H1 (cell line): ENCODE measurements around the gene ITGB7. TPM values are rescaled to one million over a fixed set of nuclear protein-coding genes. Genes with fewer than 3 reads are reported as not detected.

Experiments
- CTCF ChIA-PET: fragments of 300-600 bp; sonication (Branson Sonifier 250); formaldehyde crosslinking; loops from one replicate; lab custom pipeline; 2021; ENCODE audit not compliant: partially characterized antibody; lab: Charles Lee
- POLR2A ChIA-PET: fragments of 300-600 bp; sonication (Branson Sonifier 250); formaldehyde crosslinking; loops from one replicate; lab custom pipeline; 2021; ENCODE audit warnings: inconsistent platforms; ENCODE audit not compliant: partially characterized antibody; lab: Charles Lee
- DNase-seq, 2 experiments: peaks; one replicate each; pipeline versions ENCODE4 v3.0.0 to v3.0.0-alpha.2; 2010 to 2022; ENCODE audit warnings: low spot score in 2 of 2, low read depth in 1 of 2, mixed read lengths in 1 of 2
- FAIRE-seq: peaks from 2 replicates; lab custom pipeline; 2011; peaks lifted over from hg19 to GRCh38; lab: Jason Lieb, UNC
- H2AFZ ChIP-seq: 2 replicates; pipeline ENCODE4 v1.8.1; 2012; ENCODE audit warnings: low read length, inconsistent platforms
- H2AK5ac ChIP-seq: 2 replicates; pipeline ENCODE4 v1.6.1; 2013; ENCODE audit warnings: low read depth, low read length
- H2BK120ac ChIP-seq: replicated peaks from 2 replicates; pipeline ENCODE3; 2013; ENCODE audit warnings: low read depth, low read length, inconsistent platforms
- H2BK12ac ChIP-seq: 2 replicates; pipeline ENCODE4 v1.6.1; 2013; ENCODE audit warnings: low read depth, low read length
- H2BK15ac ChIP-seq: 2 replicates; pipeline ENCODE4 v1.6.1; 2013; ENCODE audit warnings: low read length
- H2BK20ac ChIP-seq: 2 replicates; pipeline ENCODE4 v1.6.1; 2013; ENCODE audit warnings: low read length
- H2BK5ac ChIP-seq: 2 replicates; pipeline ENCODE4 v1.6.1; 2013; ENCODE audit warnings: low read depth, low read length
- H3K14ac ChIP-seq: 2 replicates; pipeline ENCODE4 v1.6.1; 2013; ENCODE audit warnings: inconsistent platforms; ENCODE audit not compliant: insufficient read length
- H3K18ac ChIP-seq: 2 replicates; pipeline ENCODE4 v1.6.1; 2013; ENCODE audit warnings: low read length; ENCODE audit errors: extremely low read depth
- H3K23ac ChIP-seq: 2 replicates; pipeline ENCODE4 v1.6.1; 2013; ENCODE audit warnings: inconsistent platforms; ENCODE audit not compliant: insufficient read length
- H3K23me2 ChIP-seq: 2 replicates; pipeline ENCODE4 v1.6.1; 2013; ENCODE audit warnings: low read depth, low read length
- H3K27ac ChIP-seq: 2 replicates; pipeline ENCODE4 v1.6.1; 2011; ENCODE audit warnings: low read depth, low read length, inconsistent platforms
- H3K27me3 ChIP-seq, 4 experiments: replicated peaks in 1 of 4; 1 replicate in 1 of 4; 2 replicates in 3 of 4; pipeline versions ENCODE4 v1.6.1 to v1.8.1; 2011 to 2013; ENCODE audit warnings: low read length in 3 of 4, mild to moderate bottlenecking in 3 of 4, inconsistent platforms in 2 of 4, mixed read lengths in 2 of 4, moderate library complexity in 1 of 4; ENCODE audit not compliant: control insufficient read depth in 3 of 4, insufficient read depth in 3 of 4; ENCODE audit errors: extremely low read depth in 1 of 4
- H3K36me3 ChIP-seq, 4 experiments: 2 replicates each; pipeline versions ENCODE4 v1.6.1 to v1.8.1; 2011 to 2013; ENCODE audit warnings: mild to moderate bottlenecking in 4 of 4, low read length in 3 of 4, moderate library complexity in 2 of 4, control low read depth in 1 of 4, inconsistent platforms in 1 of 4; ENCODE audit not compliant: insufficient read depth in 4 of 4, control insufficient read depth in 2 of 4
- H3K4ac ChIP-seq: replicated peaks from 2 replicates; pipeline ENCODE3; 2013; ENCODE audit warnings: low read length, low read depth, mixed read lengths, inconsistent platforms; ENCODE audit not compliant: insufficient read length
- H3K4me1 ChIP-seq, 4 experiments: replicated peaks in 1 of 4; 1 replicate in 1 of 4; 2 replicates in 3 of 4; pipeline versions ENCODE4 v1.6.1 to v1.8.1; 2011 to 2013; ENCODE audit warnings: low read length in 3 of 4, inconsistent platforms in 2 of 4, mixed read lengths in 1 of 4; ENCODE audit not compliant: insufficient read depth in 4 of 4, control insufficient read depth in 3 of 4
- H3K4me2 ChIP-seq, 2 experiments: 2 replicates each; pipeline versions ENCODE4 v1.6.1 to v1.8.1; 2011 to 2013; ENCODE audit warnings: low read depth in 2 of 2, low read length in 2 of 2, control low read depth in 1 of 2, inconsistent platforms in 1 of 2, mild to moderate bottlenecking in 1 of 2; ENCODE audit not compliant: insufficient read depth in 1 of 2
- H3K4me3 ChIP-seq, 4 experiments: fragments of 200-600, 300-600 bp in 1 of 4; sonication (generic), shearing (Covaris generic), sonication (Bioruptor Twin) in 1 of 4; 2 replicates each; pipeline versions ENCODE4 v1.5.1 to v1.8.1; 2011 to 2016; ENCODE audit warnings: low read length in 4 of 4, low read depth in 3 of 4, control low read depth in 2 of 4, inconsistent platforms in 2 of 4, mild to moderate bottlenecking in 2 of 4, mixed read lengths in 1 of 4, moderate library complexity in 1 of 4; ENCODE audit not compliant: insufficient read depth in 2 of 4; ENCODE audit errors: extremely low read depth in 1 of 4
- H3K56ac ChIP-seq: replicated peaks from 2 replicates; pipeline ENCODE3; 2013; ENCODE audit warnings: low read depth, mild to moderate bottlenecking, mixed read lengths, low read length, inconsistent platforms; ENCODE audit not compliant: insufficient read length
- H3K79me1 ChIP-seq: 2 replicates; pipeline ENCODE4 v1.6.1; 2013; ENCODE audit warnings: low read depth, low read length, control low read depth
- H3K79me2 ChIP-seq, 2 experiments: 2 replicates each; pipeline versions ENCODE4 v1.6.1 to v1.8.1; 2012 to 2013; ENCODE audit warnings: low read length in 2 of 2, mild to moderate bottlenecking in 2 of 2, inconsistent platforms in 1 of 2; ENCODE audit not compliant: insufficient read depth in 2 of 2, control insufficient read depth in 1 of 2
- H3K9ac ChIP-seq, 4 experiments: replicated peaks in 1 of 4; 1 replicate in 1 of 4; 2 replicates in 3 of 4; pipeline versions ENCODE4 v1.6.1 to v1.8.1; 2011 to 2013; ENCODE audit warnings: low read depth in 3 of 4, low read length in 3 of 4, control low read depth in 2 of 4, mild to moderate bottlenecking in 2 of 4, moderate library complexity in 2 of 4, inconsistent platforms in 1 of 4; ENCODE audit errors: extremely low read depth in 1 of 4
- H3K9me3 ChIP-seq, 2 experiments: 2 replicates each; pipeline versions ENCODE4 v1.6.1 to v1.8.1; 2012 to 2013; ENCODE audit warnings: mild to moderate bottlenecking in 2 of 2, moderate library complexity in 2 of 2, control low read depth in 1 of 2, inconsistent platforms in 1 of 2, low read depth in 1 of 2, low read length in 1 of 2, mixed read lengths in 1 of 2; ENCODE audit not compliant: insufficient read depth in 2 of 2
- H4K20me1 ChIP-seq, 2 experiments: replicated peaks in 1 of 2; 2 replicates each; pipeline versions ENCODE3 to v1.8.1; 2011 to 2013; ENCODE audit warnings: inconsistent platforms in 2 of 2, low read length in 2 of 2, mild to moderate bottlenecking in 1 of 2; ENCODE audit not compliant: insufficient read depth in 2 of 2, control insufficient read depth in 1 of 2
- H4K5ac ChIP-seq: 2 replicates; pipeline ENCODE4 v1.6.1; 2013; ENCODE audit warnings: low read length, low read depth, mixed read lengths, inconsistent platforms; ENCODE audit not compliant: insufficient read length
- H4K8ac ChIP-seq: 2 replicates; pipeline ENCODE4 v1.8.0; 2013; ENCODE audit warnings: mild to moderate bottlenecking, moderate library complexity, low read length, inconsistent platforms; ENCODE audit not compliant: insufficient read depth; ENCODE audit errors: extremely low read depth
- H4K91ac ChIP-seq: replicated peaks from 2 replicates; pipeline ENCODE3; 2013; ENCODE audit warnings: low read length, mixed read lengths, inconsistent platforms; ENCODE audit not compliant: insufficient read length
- ASH2L ChIP-seq: fragments of 200-600, 300-600 bp; sonication (generic); IDR thresholded peaks from one replicate; pipeline ENCODE4 v1.7.1; 2017; ENCODE audit warnings: low read length
- CHD2 ChIP-seq: IDR thresholded peaks from 2 replicates; pipeline ENCODE4 v1.6.1; 2012; ENCODE audit warnings: low read length, improper control_type of control experiment
- EP300 ChIP-seq, 2 experiments: IDR thresholded peaks; 1 replicate in 1 of 2; 2 replicates in 1 of 2; pipeline ENCODE4 v1.6.1; 2011 to 2012; ENCODE audit warnings: low read depth in 2 of 2, low read length in 2 of 2, mild to moderate bottlenecking in 2 of 2, borderline replicate concordance in 1 of 2, inconsistent platforms in 1 of 2, moderate library complexity in 1 of 2
- FOSL1 ChIP-seq: IDR thresholded peaks from 2 replicates; pipeline ENCODE4 v1.6.1; 2011; ENCODE audit warnings: mild to moderate bottlenecking, low read depth, low read length, moderate library complexity; ENCODE audit not compliant: insufficient read depth
- JUN ChIP-seq: IDR thresholded peaks from 2 replicates; pipeline ENCODE4 v1.6.1; 2011; ENCODE audit warnings: low read depth, mild to moderate bottlenecking, improper control_type of control experiment, low read length
- KDM1A ChIP-seq: fragments of 200-600, 300-600 bp; sonication (generic); IDR thresholded peaks from 2 replicates; pipeline ENCODE4 v1.7.1; 2016; ENCODE audit warnings: mild to moderate bottlenecking, low read length, borderline replicate concordance
- NRF1 ChIP-seq: IDR thresholded peaks from 2 replicates; pipeline ENCODE4 v1.6.1; 2011; ENCODE audit warnings: mild to moderate bottlenecking, low read depth, low read length, improper control_type of control experiment
- POU5F1 ChIP-seq: IDR thresholded peaks from 2 replicates; pipeline ENCODE4 v1.6.1; 2011; ENCODE audit warnings: low read depth, mild to moderate bottlenecking, low read length, moderate library complexity
- RFX5 ChIP-seq: IDR thresholded peaks from 2 replicates; pipeline ENCODE4 v1.6.1; 2011; ENCODE audit warnings: low read depth, low read length, improper control_type of control experiment, borderline replicate concordance
- RXRA ChIP-seq: IDR thresholded peaks from 2 replicates; pipeline ENCODE4 v1.6.1; 2011; ENCODE audit warnings: low read depth, mild to moderate bottlenecking, low read length, moderate library complexity; ENCODE audit not compliant: insufficient read depth
- SIX5 ChIP-seq: IDR thresholded peaks from 2 replicates; pipeline ENCODE4 v1.6.1; 2011; ENCODE audit warnings: mild to moderate bottlenecking, low read depth, low read length
- SP2 ChIP-seq: IDR thresholded peaks from 2 replicates; pipeline ENCODE4 v1.6.1; 2012; ENCODE audit warnings: mild to moderate bottlenecking, low read length, inconsistent platforms
- TAF1 ChIP-seq: IDR thresholded peaks from 2 replicates; pipeline ENCODE4 v1.6.1; 2011; ENCODE audit warnings: mild to moderate bottlenecking, low read depth, low read length
- TAF7 ChIP-seq: optimal IDR thresholded peaks from 2 replicates; pipeline ENCODE3; 2011; ENCODE audit warnings: low read depth, mild to moderate bottlenecking, inconsistent platforms, low read length, moderate library complexity, borderline replicate concordance
- TBP ChIP-seq: IDR thresholded peaks from 2 replicates; pipeline ENCODE4 v1.6.1; 2011; ENCODE audit warnings: low read depth, low read length, improper control_type of control experiment
- WGBS, 2 experiments: shearing (Covaris generic) in 1 of 2; methylation state at CpG; one replicate each; pipeline versions ENCODE4 v1.1.6 to v1.1.7; 2013 to 2015; ENCODE audit warnings: low lambda C conversion rate in 2 of 2, mixed read lengths in 2 of 2, inconsistent platforms in 1 of 2, low coverage in 1 of 2, missing lambda C conversion rate in 1 of 2; ENCODE audit not compliant: insufficient replicate concordance in 2 of 2, insufficient coverage in 1 of 2, insufficient read length in 1 of 2; ENCODE audit errors: extremely low coverage in 1 of 2, missing lambda C conversion rate in 1 of 2; 5-methylcytosine and 5-hydroxymethylcytosine counted together
- polyA plus RNA-seq, 7 experiments: library from polyadenylated mRNA; depleted of rRNA in 3 of 7; stranded (reverse) in 5 of 7; unstranded in 2 of 7; fragments of >200 nt in 5 of 7; fragments of 200-250 nt in 2 of 7; gene quantifications; 1 replicate in 5 of 7; 2 replicates in 1 of 7; 4 replicates in 1 of 7; pipeline versions ENCODE4 v1.2.1 to v1.2.3, GENCODE V29; 2011 to 2013; ENCODE audit warnings: missing spikeins in 2 of 7, mixed read lengths in 2 of 7
- total RNA-seq: library from RNA; stranded (reverse); fragmentation: NEBNext Ultra II Directional; extraction: Animal tissue kit (Norgen Biotek cat#: 25700); gene quantifications from 2 replicates; pipeline ENCODE4 v1.2.1, GENCODE V29; 2021

Gene ITGB7
- total and polyA plus RNA-seq, 2 of the 8 experiments (the other 6 are each of a cell fraction or from before 2014, with no cell fraction given) = 0.35 to 0.54 TPM

DNA sequence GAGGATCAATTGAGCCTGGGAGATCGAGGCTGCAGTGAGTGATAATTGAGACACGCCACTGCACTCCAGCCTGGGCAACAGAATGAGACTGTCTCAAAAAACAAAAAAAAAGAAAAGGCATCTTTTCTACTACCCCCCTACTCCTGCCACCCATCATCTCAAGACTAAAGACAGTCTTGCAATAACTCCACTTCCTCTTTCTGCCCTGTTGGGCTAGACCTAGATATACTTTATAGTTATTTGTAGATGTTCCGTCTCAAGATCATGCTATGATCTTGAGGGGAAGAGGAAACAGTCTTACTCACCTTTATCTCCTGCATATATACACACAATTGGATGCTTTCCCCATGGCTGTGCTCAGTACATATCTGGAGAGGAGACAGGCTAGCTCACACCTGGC is 48.9 kb upstream of the ITGB7 start:
- no peak overlapping the region for H3K4ac ChIP-seq
- H3K79me1 ChIP-seq = no peaks in the 10 kb centered on the region
- no peak overlapping the region for H3K56ac ChIP-seq
- H3K36me3 ChIP-seq = peaks cover 0 to 4% (median 0%) of the 10 kb centered on the region in 4 experiments; a peak in 1 of 8 replicates
- H3K4me1 ChIP-seq = peaks cover 0 to 11% (median 3%) of the 10 kb centered on the region in 4 experiments; a peak in 5 of 7 replicates
- no peak overlapping the region for H2BK5ac ChIP-seq
- H3K27ac ChIP-seq = no peak overlapping the region
- H3K79me2 ChIP-seq = peaks cover 0 to 15% of the 10 kb centered on the region in 2 experiments; a peak in 1 of 4 replicates
- H3K27me3 ChIP-seq = no peaks in the 10 kb centered on the region
- H2BK20ac ChIP-seq = no peak overlapping the region
- POLR2A ChIA-PET = interaction anchor here (2.9 kb wide), 1 partner anchor 39 kb away, joined by 11 read pairs; the partner anchor contains the start of gene PFDN5
- H2BK120ac ChIP-seq = no peak overlapping the region
- H3K23ac ChIP-seq = no peak overlapping the region
- H3K9me3 ChIP-seq = no peaks in the 10 kb centered on the region
- H4K8ac ChIP-seq = no peak overlapping the region
- no peak overlapping the region for H2BK15ac ChIP-seq
- no peak overlapping the region for H2AK5ac ChIP-seq
- no peak overlapping the region; a peak in 1 of 7 replicates for H3K9ac ChIP-seq
- no peak overlapping the region for H4K91ac ChIP-seq
- no peak for FAIRE-seq
- H2AFZ ChIP-seq = no peak overlapping the region
- WGBS, 2 experiments = 98% methylated on average over 3 of the region's 3 CpGs; no CpG with 5 or more reads in 1 of the 2 experiments
- no peaks in the 10 kb centered on the region for H4K20me1 ChIP-seq
- CTCF ChIA-PET = interaction anchor here (0.5 to 23.0 kb wide), 7 partner anchors 8 to 163 kb away, joined by 3 to 654 read pairs (median 5); partner anchors contain the start of gene ESPL1
- H3K4me2 ChIP-seq = no peak overlapping the region
- no peak overlapping the region for H4K5ac ChIP-seq
- no peak overlapping the region for H3K4me3 ChIP-seq
- H3K18ac ChIP-seq = no peak overlapping the region
- no peak overlapping the region for H3K14ac ChIP-seq
- H3K23me2 ChIP-seq = peaks cover 7% of the 10 kb centered on the region; the same call in 1 of the 2 replicates
- no peak for DNase-seq
- H2BK12ac ChIP-seq = no peak overlapping the region
- no peak for TF ChIP-seq FOSL1
- no peak for TF ChIP-seq SIX5
- no peak for TF ChIP-seq KDM1A
- no peak for TF ChIP-seq POU5F1
- no peak for TF ChIP-seq TAF1
- TF ChIP-seq EP300 (IDR thresholded peaks at IDR 0.05; ENCODE audit: borderline replicate concordance in 1 of 2, low read depth in 2 of 2, low read length in 2 of 2) = no peak
- no peak for TF ChIP-seq TAF7
- no peak for TF ChIP-seq SP2
- no peak for TF ChIP-seq RFX5
- TF ChIP-seq RXRA = no peak
- TF ChIP-seq NRF1 = no peak
- no peak for TF ChIP-seq CHD2
- TF ChIP-seq TBP = no peak
- no peak for TF ChIP-seq ASH2L
- TF ChIP-seq JUN = no peak
